NB4 (cell line): ENCODE measurements around the gene PMEL.

ENCODE experiments used
- DNase-seq: peaks from one replicate; pipeline ENCODE4 v3.0.0; 2010; ENCODE audit warnings: low read depth
- H3K4me3 ChIP-seq: one replicate; pipeline ENCODE4 v1.5.1; 2011; ENCODE audit warnings: mild to moderate bottlenecking, low read depth, low read length, moderate library complexity
- CTCF ChIP-seq: IDR thresholded peaks from one replicate; pipeline ENCODE4 v1.5.1; 2012; ENCODE audit warnings: low read depth, low read length
- MAX ChIP-seq: IDR thresholded peaks from 2 replicates; pipeline ENCODE4 v1.6.1; 2011; ENCODE audit warnings: low read depth, low read length
- MYC ChIP-seq: IDR thresholded peaks from 2 replicates; pipeline ENCODE4 v1.6.1; 2011; ENCODE audit warnings: low read depth, low read length
- POLR2A ChIP-seq: IDR thresholded peaks from 2 replicates; pipeline ENCODE4 v1.6.1; 2011; ENCODE audit warnings: mild to moderate bottlenecking; ENCODE audit not compliant: insufficient read length; ENCODE audit errors: extremely low read depth

The PMEL gene

GRCh38 chr12:55940065-55940732 is 25.6 kb downstream of the PMEL start:
- TF ChIP-seq MYC = peak; percentile 49; the same call in 1 of the 2 replicates
- TF ChIP-seq MAX = peak; percentile 60
- TF ChIP-seq CTCF = peak; percentile 97
- TF ChIP-seq POLR2A = no peak
- DNase-seq = peak; percentile 92
- H3K4me3 ChIP-seq = no peak overlapping the region

GRCh38 chr12:55938826-55939501 is 26.9 kb downstream of the PMEL start:
- TF ChIP-seq POLR2A (no peak), CTCF (no peak), MAX (no peak), MYC (no peak)
- no peak for DNase-seq
- no peak overlapping the region for H3K4me3 ChIP-seq

GRCh38 chr12:55937981-55938380 is 27.9 kb downstream of the PMEL start:
- TF ChIP-seq CTCF (no peak), MAX (no peak), POLR2A (no peak), MYC (no peak)
- no peak overlapping the region for H3K4me3 ChIP-seq
- no peak for DNase-seq

- no peak for TF ChIP-seq MYC
- TF ChIP-seq POLR2A = no peak
- no peak for TF ChIP-seq CTCF
- no peak for TF ChIP-seq MAX
- H3K4me3 ChIP-seq = no peak overlapping the region
- DNase-seq = no peak
Observed at GRCh38 chr12:55935738-55936151, 30.1 kb downstream of the PMEL start.

- TF ChIP-seq CTCF = no peak
- DNase-seq = no peak
- H3K4me3 ChIP-seq = no peak overlapping the region
Observed at GRCh38 chr12:55934773-55935172, 31.1 kb downstream of the PMEL start.
